Hepatocyte (in vitro differentiated cells): ENCODE results near the gene SPATA1. TPM values are rescaled to one million over a fixed set of nuclear protein-coding genes. Genes with fewer than 3 reads are reported as not detected.

ENCODE experiments used
- DNase-seq: peaks from one replicate; pipeline ENCODE4 v3.0.0-alpha.2; 2016; ENCODE audit warnings: low spot score
- H2AFZ ChIP-seq: fragments of 200-600 bp; sonication (generic); 2 replicates; pipeline ENCODE4 v1.6.0; 2016; ENCODE audit warnings: antibody characterized with exemption, mild to moderate bottlenecking
- H3K27ac ChIP-seq: fragments of 200-600 bp; sonication (generic); 2 replicates; pipeline ENCODE4 v1.5.1; 2016; ENCODE audit warnings: mild to moderate bottlenecking
- H3K27me3 ChIP-seq: fragments of 200-600 bp; sonication (generic); 2 replicates; pipeline ENCODE4 v1.6.1; 2016
- H3K36me3 ChIP-seq: fragments of 200-600 bp; sonication (generic); replicated peaks from 2 replicates; pipeline ENCODE4 v1.5.1; 2016; ENCODE audit warnings: low read depth; ENCODE audit not compliant: insufficient read depth
- H3K4me1 ChIP-seq: fragments of 200-600 bp; sonication (generic); 2 replicates; pipeline ENCODE4 v1.5.1; 2016; ENCODE audit warnings: mild to moderate bottlenecking, moderate library complexity; ENCODE audit not compliant: insufficient read depth
- H3K4me2 ChIP-seq: fragments of 200-600 bp; sonication (generic); 2 replicates; pipeline ENCODE4 v1.6.0; 2016
- H3K4me3 ChIP-seq: fragments of 200-600 bp; sonication (generic); 2 replicates; pipeline ENCODE4 v1.5.1; 2016; ENCODE audit warnings: mild to moderate bottlenecking
- H3K79me2 ChIP-seq: fragments of 200-600 bp; sonication (generic); 2 replicates; pipeline ENCODE4 v1.6.0; 2017; ENCODE audit warnings: mild to moderate bottlenecking
- H3K9me2 ChIP-seq: fragments of 200-600 bp; sonication (generic); replicated peaks from 2 replicates; pipeline ENCODE4 v1.6.0; 2017; ENCODE audit warnings: mild to moderate bottlenecking; ENCODE audit not compliant: insufficient read depth
- H3K9me3 ChIP-seq: fragments of 200-600 bp; sonication (generic); 2 replicates; pipeline ENCODE4 v1.5.1; 2016; ENCODE audit warnings: low read depth, mild to moderate bottlenecking
- H4K20me1 ChIP-seq: fragments of 200-600 bp; sonication (generic); 2 replicates; pipeline ENCODE4 v1.6.0; 2016; ENCODE audit warnings: mild to moderate bottlenecking; ENCODE audit not compliant: insufficient read depth, poor library complexity, severe bottlenecking
- EZH2 ChIP-seq: fragments of 200-600 bp; sonication (generic); IDR thresholded peaks from 2 replicates; pipeline ENCODE4 v1.6.1; 2016; ENCODE audit warnings: antibody characterized with exemption, mild to moderate bottlenecking, borderline replicate concordance
- EZH2phosphoT487 ChIP-seq: fragments of 200-600 bp; sonication (generic); IDR thresholded peaks from one replicate; pipeline ENCODE4 v1.6.1; 2018; ENCODE audit warnings: antibody characterized with exemption, mild to moderate bottlenecking, low read depth, moderate library complexity; ENCODE audit not compliant: unreplicated experiment, severe bottlenecking
- WGBS: methylation state at CpG from one replicate; pipeline ENCODE4 v1.1.6; 2016; ENCODE audit warnings: low lambda C conversion rate; ENCODE audit errors: missing lambda C conversion rate; 5-methylcytosine and 5-hydroxymethylcytosine counted together
- polyA plus RNA-seq: library from polyadenylated mRNA; unstranded; fragments of >200 nt; fragmentation: Nextera tagmentation; extraction: Ambion mirVana; gene quantifications from 2 replicates; pipeline ENCODE4 v1.2.1, GENCODE V29; 2016
- total RNA-seq: library from RNA; depleted of rRNA; stranded (reverse); fragments of >200 nt; gene quantifications from 2 replicates; pipeline ENCODE4 v1.2.3, GENCODE V29; 2014
- TF ChIP-seq, protein P1 (sequence below): fragments of 200-600 bp; sonication (generic); IDR thresholded peaks from 2 replicates; pipeline ENCODE4 v1.5.1; 2016; ENCODE audit warnings: antibody characterized with exemption, mild to moderate bottlenecking; ENCODE audit not compliant: poor library complexity

SPATA1 gene
- total and polyA plus RNA-seq, 2 experiments from 2014 or later: 0.70 to 0.90 TPM

DNA sequence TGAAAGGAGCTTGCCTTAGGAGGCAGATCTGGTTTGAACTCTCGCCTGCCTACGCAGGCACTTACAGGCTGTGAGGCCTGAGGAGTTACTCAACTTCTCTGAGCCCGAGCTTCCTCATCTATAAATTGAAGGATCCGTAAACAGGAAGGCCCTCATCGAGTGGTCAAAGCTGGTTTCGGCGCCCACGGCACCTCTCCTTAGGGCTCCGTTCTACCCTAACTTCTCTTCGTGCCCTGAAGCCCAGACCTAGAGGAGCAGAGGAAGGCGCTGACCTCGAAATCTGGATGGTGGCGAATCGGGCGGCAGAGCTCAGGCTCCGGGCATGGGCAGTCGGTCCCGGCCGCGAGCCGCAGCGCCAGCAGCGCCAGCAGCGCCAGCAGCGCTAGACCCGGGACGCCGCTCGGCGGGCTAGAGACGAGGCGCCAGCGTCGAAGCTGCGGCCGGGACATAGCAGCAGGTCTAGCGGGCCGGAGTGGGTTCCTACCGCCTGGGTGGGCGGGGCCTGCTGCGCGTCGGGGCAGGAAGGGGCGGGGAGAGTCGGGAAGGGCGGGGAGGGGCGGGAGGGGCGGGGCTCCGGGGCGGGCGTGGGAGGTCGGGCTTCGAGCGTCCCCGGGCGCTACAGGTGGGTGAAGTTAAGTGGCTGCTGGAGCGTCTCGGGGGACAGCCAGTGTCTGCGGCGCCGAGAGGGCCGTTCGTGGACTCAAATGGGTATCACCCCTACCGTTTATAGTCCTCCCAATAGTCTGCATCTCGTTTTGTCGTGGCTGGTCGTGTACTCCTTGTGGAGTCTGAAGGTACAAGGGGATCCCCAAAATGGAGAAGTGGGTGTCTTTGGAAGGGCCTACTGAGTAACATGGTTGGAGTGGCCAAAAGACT, 68.0 kb downstream of the SPATA1 start, which contains the start of gene CTBS:
CTBS (minus strand) TSS at position 474 of the 876 bp plus-strand sequence; CDS start at position 449, 25 bp downstream.
- H3K9me3 ChIP-seq: no peaks in the 10 kb centered on the region
- no peaks in the 10 kb centered on the region for H3K27me3 ChIP-seq
- peaks cover 5% of the 10 kb centered on the region for H3K4me1 ChIP-seq
- H3K79me2 ChIP-seq: peaks cover 13% of the 10 kb centered on the region
- H3K36me3 ChIP-seq: no peaks in the 10 kb centered on the region
- DNase-seq: peak; percentile 96
- peak within 1 kb of the TSS; percentile 100 for H3K27ac ChIP-seq
- TF ChIP-seq EZH2phosphoT487: no peak
- TF ChIP-seq, protein P1, sequence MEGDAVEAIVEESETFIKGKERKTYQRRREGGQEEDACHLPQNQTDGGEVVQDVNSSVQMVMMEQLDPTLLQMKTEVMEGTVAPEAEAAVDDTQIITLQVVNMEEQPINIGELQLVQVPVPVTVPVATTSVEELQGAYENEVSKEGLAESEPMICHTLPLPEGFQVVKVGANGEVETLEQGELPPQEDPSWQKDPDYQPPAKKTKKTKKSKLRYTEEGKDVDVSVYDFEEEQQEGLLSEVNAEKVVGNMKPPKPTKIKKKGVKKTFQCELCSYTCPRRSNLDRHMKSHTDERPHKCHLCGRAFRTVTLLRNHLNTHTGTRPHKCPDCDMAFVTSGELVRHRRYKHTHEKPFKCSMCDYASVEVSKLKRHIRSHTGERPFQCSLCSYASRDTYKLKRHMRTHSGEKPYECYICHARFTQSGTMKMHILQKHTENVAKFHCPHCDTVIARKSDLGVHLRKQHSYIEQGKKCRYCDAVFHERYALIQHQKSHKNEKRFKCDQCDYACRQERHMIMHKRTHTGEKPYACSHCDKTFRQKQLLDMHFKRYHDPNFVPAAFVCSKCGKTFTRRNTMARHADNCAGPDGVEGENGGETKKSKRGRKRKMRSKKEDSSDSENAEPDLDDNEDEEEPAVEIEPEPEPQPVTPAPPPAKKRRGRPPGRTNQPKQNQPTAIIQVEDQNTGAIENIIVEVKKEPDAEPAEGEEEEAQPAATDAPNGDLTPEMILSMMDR: no peak
- no peak for TF ChIP-seq EZH2
- peak within 1 kb of the TSS; percentile 78 for H3K4me2 ChIP-seq
- H3K4me3 ChIP-seq: peak within 1 kb of the TSS; percentile 54
- WGBS: 1% methylated on average over 42 of the region's 67 CpGs
- no peaks in the 10 kb centered on the region for H4K20me1 ChIP-seq
- H2AFZ ChIP-seq: peak within 1 kb of the TSS; percentile 87
- no peaks in the 10 kb centered on the region for H3K9me2 ChIP-seq

DNA sequence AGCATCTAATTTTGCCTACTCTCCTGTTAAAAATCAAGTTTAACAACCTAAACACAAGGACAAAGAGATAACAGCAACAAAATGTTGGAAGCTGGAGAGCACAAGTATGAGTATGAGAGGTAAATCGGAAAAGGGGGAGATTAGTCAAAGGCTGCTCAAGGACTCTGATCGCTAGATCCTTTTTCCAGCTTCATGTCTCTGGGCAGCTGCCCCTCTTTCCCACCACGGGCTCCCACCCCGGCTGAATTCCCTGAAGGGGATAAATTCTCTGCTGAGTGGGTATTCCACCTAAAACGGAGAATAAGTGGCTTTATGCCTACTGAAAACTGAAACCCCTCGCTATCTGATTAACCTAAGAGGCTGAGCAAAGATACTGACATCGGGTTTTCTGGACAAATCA, 68.8 kb downstream of the SPATA1 start:
- no peak overlapping the region for H3K4me3 ChIP-seq
- peak overlapping the region; percentile 78 for H3K4me2 ChIP-seq
- DNase-seq: no peak
- peaks cover 5% of the 10 kb centered on the region for H3K4me1 ChIP-seq
- H3K27ac ChIP-seq: peak overlapping the region; percentile 50
- no peaks in the 10 kb centered on the region for H4K20me1 ChIP-seq
- peaks cover 13% of the 10 kb centered on the region for H3K79me2 ChIP-seq
- TF ChIP-seq EZH2 (no peak), EZH2phosphoT487 (no peak)
- TF ChIP-seq, protein P1: no peak
- peak overlapping the region; percentile 41 for H2AFZ ChIP-seq
- no peaks in the 10 kb centered on the region for H3K9me3 ChIP-seq
- H3K27me3 ChIP-seq: no peaks in the 10 kb centered on the region
- WGBS: 72% methylated on average over 7 of the region's 7 CpGs
- no peaks in the 10 kb centered on the region for H3K36me3 ChIP-seq
- H3K9me2 ChIP-seq: no peaks in the 10 kb centered on the region

DNA sequence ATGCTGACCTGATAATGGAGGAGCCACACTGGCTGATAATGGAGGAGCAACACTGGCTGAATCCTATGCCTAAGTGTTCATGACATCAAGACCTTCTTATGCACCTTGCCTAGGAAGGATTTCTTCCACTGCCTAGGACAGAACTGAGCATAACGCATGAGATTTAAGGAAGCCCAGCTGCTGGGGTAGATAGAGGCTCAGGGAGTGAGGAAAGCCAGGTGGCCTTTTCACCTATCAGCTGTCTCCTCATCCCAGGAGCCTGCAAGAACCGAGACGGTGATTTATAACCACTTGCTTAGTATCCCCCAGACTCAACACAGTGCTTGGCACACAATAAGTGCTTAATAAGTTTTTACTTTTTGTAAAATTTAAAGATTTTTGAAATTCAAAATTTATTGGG, 75.5 kb downstream of the SPATA1 start:
- Histone ChIP-seq H2AFZ (no peak overlapping the region), H3K79me2 (no peaks in the 10 kb centered on the region), H3K9me3 (no peaks in the 10 kb centered on the region), H3K4me2 (no peak overlapping the region), H4K20me1 (no peaks in the 10 kb centered on the region), H3K27ac (no peak overlapping the region), H3K4me3 (no peak overlapping the region), H3K36me3 (no peaks in the 10 kb centered on the region), H3K9me2 (no peaks in the 10 kb centered on the region), H3K4me1 (peaks cover 9% of the 10 kb centered on the region), H3K27me3 (no peaks in the 10 kb centered on the region)
- DNase-seq: no peak
- no peak for TF ChIP-seq EZH2
- no peak for TF ChIP-seq EZH2phosphoT487
- TF ChIP-seq, protein P1: no peak
- 85% methylated on average over 3 of the region's 3 CpGs for WGBS
